NCI-H82 (cell line): ENCODE results near the gene CRTC3.
A peak's percentile ranks its signal among the peaks of the same experiment; 100 is the strongest.
"Not testable (repeated sequence)": the region's sequence is repeated elsewhere in the genome, so short reads cannot be mapped to it uniquely, and the experiment has no call there.

ENCODE experiments used
- DNase-seq: peaks from one replicate; lab custom pipeline; 2025; lab: John Stamatoyannopoulos, UW

CRTC3 gene

DNA sequence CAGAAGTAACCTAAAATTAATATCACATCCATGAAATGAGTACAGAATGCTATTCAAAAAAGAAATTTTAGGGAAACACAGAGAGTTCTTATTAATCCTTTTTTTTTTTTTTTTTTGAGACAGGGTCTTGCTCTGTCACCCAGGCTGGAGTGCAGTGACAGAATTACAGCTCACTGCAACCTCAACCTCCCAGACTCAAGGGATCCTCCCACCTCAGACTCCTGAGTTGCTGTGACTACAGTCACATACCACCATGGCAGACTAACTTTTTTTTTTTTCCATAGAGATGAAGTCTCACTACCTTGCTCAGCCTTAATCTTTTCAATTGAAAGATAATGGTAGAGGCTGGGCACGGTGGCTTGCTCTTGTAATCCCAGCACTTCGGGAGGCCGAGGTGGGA is 6.3 kb upstream of the CRTC3 start:
- no peak for DNase-seq

DNA sequence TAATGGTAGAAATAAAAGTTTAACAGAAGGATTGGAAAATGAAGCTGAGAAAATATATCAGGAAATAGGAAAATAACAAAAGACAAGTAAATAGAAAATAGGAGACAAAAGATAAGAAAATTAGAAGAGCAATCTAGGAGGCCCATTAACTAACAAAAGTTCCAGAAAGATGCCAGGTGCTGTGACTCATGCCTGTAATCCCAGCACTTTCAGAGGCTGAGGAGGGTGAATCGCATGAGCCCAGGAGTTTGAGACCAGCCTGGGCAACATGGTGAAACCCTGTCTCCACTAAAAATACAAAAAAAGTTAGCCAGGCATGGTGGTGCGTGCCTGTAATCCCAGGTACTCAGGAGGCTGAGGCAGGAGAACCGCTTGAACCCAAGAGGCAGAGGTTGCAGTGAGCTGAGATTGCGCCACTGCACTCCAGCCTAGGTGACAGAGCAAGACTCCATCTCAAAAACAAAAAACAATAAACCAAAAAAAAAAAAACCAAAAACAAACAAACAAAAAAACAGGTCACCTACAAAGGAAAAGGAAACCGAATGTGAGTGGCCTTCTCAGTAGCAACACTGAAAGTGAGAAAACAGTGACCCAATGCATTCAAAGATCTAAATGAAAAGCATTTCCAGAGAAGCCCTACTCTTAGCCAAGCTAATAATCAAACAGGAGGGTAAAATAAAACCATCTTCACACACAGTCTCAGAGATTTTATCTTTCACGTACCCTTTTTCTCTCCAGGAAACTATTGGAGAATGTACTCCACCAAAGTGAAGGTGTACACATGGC is 5.5 kb upstream of the CRTC3 start:
- DNase-seq = not testable (repeated sequence)

- no peak for DNase-seq
Observed at GRCh38 chr15:90529011-90529370, 732 bp upstream of the CRTC3 start.

- DNase-seq = peak; percentile 67
Observed at GRCh38 chr15:90530250-90531051, 728 bp downstream of the CRTC3 start.

- DNase-seq = peak; percentile 25
Observed at GRCh38 chr15:90531147-90531546, 1.4 kb downstream of the CRTC3 start.

DNA sequence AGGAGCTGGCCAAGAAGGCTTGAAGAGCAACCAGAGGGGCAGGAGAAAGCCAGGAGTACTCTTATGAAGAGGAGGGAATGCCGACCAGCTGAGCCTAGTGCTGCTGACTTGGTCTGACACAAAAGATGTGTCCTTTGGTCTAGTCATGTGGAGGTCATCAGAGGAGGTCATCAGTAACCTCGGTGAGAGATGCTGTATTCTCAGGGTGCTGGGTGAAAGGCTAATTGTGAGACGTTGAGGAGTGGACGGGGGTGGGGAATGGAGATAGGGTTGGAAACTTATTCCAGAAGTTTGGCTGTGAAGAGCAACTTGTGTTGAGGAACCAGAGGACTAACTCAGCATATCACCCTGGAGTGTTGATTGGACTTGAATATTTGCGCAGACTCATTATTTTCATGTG is 5.5 kb downstream of the CRTC3 start:
- DNase-seq = no peak

GRCh38 chr15:90539789-90540188 is 10.1 kb downstream of the CRTC3 start:
- DNase-seq = no peak

- no peak for DNase-seq
Observed at GRCh38 chr15:90540768-90541167, 11.0 kb downstream of the CRTC3 start.

- DNase-seq = no peak
Observed at GRCh38 chr15:90545095-90545494, 15.4 kb downstream of the CRTC3 start.

- no peak for DNase-seq
Observed at GRCh38 chr15:90547540-90547939, 17.8 kb downstream of the CRTC3 start.

DNA sequence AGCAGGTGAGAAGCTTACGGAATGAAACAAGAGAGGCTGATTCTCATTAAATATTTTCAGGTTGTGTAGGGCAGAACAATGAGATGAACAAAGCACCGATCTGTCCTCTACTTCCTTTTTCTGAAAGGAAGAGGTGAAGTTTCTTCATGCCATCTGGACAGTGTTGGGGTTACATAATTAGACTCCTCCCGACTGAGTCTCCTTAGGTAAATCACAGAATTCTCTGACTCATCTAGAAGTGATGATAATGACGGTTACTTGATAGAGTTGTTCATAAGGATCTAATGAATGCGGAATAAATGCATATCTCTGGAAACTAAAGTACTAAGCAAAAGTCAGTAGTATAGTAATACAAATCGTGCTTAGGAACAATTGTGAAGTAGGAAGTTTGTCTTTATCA is 21.2 kb downstream of the CRTC3 start:
- DNase-seq = peak; percentile 47

- no peak for DNase-seq
Observed at GRCh38 chr15:90552162-90552928, 22.6 kb downstream of the CRTC3 start.

DNA sequence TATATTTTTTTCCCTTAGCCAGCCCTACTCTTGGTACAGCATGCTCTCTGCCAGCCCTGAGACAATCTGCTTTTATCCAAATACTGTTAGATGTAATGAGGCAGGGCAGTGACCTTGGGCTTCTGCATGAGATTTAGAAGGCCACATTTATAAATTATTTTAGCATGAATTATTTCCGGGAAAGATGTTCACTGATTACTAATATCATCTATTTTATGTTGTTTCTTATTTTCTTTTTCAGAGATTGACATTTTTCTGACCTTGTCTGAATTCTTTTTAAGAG is 23.1 kb downstream of the CRTC3 start:
- no peak for DNase-seq

- DNase-seq = no peak
Observed at GRCh38 chr15:90553248-90553745, 23.6 kb downstream of the CRTC3 start.

DNA sequence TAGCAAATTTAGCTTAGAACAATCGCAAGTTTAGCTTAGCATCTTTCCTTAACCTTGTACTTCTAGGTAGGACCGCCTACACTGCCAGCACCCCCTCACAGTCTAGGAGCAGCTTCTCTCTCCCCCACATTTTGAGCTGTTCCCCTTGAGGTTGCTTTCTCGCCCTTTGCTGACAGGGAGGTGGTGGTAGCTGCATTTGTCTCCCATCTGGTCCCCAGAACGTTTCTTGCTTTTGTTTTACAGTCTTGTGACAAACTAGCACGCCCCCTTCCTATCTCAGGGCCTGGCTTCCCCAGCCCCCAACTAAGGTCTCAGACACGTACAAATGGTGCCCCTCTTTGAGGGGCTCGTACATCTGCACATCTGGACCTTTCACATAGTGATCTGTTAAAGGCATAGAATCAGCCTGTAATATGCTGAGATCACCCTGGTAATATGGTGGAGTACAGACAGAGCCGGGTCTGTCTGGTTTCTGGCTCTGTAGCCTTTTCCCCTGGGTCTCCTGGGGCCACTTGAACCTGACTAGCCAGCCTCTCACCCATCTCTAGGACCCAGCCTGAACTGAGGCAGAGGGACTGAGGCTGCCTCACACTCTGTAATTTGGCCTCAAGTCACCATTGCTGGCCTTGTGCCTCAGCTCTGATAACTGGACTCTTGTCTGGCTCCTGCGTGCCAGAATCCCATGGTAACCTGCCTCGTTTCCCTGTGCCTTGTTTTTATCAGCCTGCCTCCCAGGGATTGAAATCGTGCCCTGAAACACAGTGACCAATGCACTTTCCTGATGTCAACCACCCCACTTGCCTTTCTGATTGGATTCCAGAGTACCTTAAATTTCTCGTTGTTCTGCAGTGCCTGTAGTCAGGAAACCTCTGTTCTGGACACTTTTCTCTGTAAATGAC is 27.7 kb downstream of the CRTC3 start:
- DNase-seq = peak; percentile 31

GRCh38 chr15:90558171-90558573 is 28.4 kb downstream of the CRTC3 start:
- peak; percentile 88 for DNase-seq

GRCh38 chr15:90559119-90559518 is 29.4 kb downstream of the CRTC3 start:
- DNase-seq = no peak

GRCh38 chr15:90560229-90560776 is 30.6 kb downstream of the CRTC3 start:
- peak; percentile 52 for DNase-seq

DNA sequence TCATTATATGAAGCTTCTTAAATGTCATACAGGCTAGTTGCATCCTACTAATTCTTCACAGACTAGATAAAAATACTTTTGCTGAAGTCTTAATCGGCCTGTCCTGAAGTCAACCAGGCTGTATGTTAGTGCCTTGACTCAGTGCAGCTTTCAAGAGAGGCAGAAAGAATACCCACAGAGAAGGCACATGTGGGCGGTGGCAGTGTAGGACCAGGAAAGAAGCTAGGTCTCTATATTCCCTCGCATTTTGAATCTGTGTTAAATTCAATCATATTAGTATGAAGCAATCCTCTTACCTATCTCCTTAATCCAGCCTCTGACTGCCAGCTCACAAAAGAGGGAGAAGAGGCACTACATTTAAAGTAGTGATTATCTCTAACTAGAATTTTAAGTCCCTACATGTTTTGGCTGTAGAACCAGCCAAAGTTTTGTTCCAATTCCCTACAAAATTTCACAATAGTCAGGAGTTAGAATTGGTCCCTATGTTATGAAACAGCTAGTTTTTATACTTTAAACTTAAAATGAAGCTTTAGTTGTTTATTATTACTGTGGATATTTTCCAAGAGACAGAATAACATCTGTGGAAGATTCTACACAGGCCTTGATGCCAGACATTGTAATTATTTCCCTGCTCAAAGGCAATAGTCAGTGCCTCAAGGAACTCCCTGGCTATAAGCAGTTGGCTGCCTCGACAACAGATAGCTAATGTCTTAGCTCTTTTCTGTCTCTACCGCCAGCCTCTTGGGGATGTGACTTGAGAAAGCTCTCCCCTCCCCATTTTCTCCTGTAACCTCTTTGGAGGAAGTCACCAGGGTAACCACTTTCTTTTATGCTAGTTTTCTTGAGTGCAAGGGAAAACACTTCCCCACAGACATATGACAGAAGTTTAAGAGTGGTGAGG is 31.9 kb downstream of the CRTC3 start:
- peak; percentile 88 for DNase-seq

DNA sequence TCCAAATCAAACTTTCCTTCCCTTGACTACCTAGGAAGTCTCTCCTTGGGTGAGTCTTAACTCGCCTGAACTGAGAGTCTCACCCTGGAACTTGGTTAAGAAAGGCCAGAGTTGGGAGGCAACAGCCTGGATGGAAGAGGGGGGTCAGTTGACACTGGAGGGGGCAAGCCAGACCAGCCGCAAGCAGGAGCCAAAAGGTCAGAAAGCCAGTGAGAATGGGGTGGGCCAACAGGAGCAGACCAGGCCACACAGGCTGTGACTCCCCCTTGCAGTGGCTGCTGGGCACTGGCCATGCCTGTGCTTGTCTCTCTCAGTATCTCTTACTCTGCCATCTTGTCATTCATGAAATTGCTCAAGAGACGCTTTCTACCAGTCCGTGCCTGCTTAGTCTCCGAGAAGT is 32.9 kb downstream of the CRTC3 start:
- DNase-seq = no peak
